IMR-90 (cell line): Measurements from ENCODE around the gene HMCN1. TPM values are rescaled to one million over a fixed set of nuclear protein-coding genes. Genes with fewer than 3 reads are reported as not detected.
A peak's percentile ranks its signal among the peaks of the same experiment; 100 is the strongest.

Experiments
- ATAC-seq: fragments of 200-7000 bp; cut with Tn5 transposase; 2 replicates; pipeline ENCODE4 v1.9.1; 2020; ENCODE audit warnings: low read depth, mild to moderate bottlenecking, moderate library complexity
- BruUV-seq: library from RNA; stranded (reverse); fragments of 400-500 nt; replicated peaks from 2 replicates; lab custom pipeline; 2021; lab: Mats Ljungman, UMichigan
- CTCF ChIA-PET: fragments of 300-600 bp; formaldehyde crosslinking; extraction: SDS; loops from one replicate; lab custom pipeline; 2021; ENCODE audit warnings: antibody characterized with exemption; lab: Yijun Ruan, JAX
- POLR2A ChIA-PET: fragments of 300-600 bp; sonication (Branson Sonifier 250); formaldehyde crosslinking; loops from one replicate; lab custom pipeline; 2022; ENCODE audit warnings: antibody characterized with exemption; ENCODE audit not compliant: unreplicated experiment; lab: Charles Lee
- DNase-seq: peaks from one replicate; pipeline ENCODE4 v3.0.0; 2013
- H2AFZ ChIP-seq: replicated peaks from 2 replicates; pipeline ENCODE3; 2013; ENCODE audit warnings: low read length, mild to moderate bottlenecking; ENCODE audit not compliant: poor library complexity
- H2AK5ac ChIP-seq: 2 replicates; pipeline ENCODE4 v1.6.1; 2013; ENCODE audit warnings: low read depth, low read length, inconsistent platforms
- H2AK9ac ChIP-seq: replicated peaks from 2 replicates; pipeline ENCODE3; 2013; ENCODE audit warnings: mild to moderate bottlenecking, low read depth, low read length, moderate library complexity; ENCODE audit not compliant: poor library complexity
- H2BK120ac ChIP-seq: 2 replicates; pipeline ENCODE4 v1.6.1; 2013; ENCODE audit warnings: low read depth, low read length, inconsistent platforms
- H2BK15ac ChIP-seq: 3 replicates; pipeline ENCODE4 v1.6.1; 2013; ENCODE audit warnings: low read depth, low read length, inconsistent platforms
- H2BK20ac ChIP-seq: 2 replicates; pipeline ENCODE4 v1.6.1; 2013; ENCODE audit warnings: low read depth, mild to moderate bottlenecking, inconsistent platforms, low read length, moderate library complexity
- H2BK5ac ChIP-seq: 2 replicates; pipeline ENCODE4 v1.6.1; 2013; ENCODE audit warnings: mild to moderate bottlenecking, low read depth, low read length, inconsistent platforms; ENCODE audit not compliant: poor library complexity, severe bottlenecking
- H3K14ac ChIP-seq: replicated peaks from 2 replicates; pipeline ENCODE4 v1.6.1; 2013; ENCODE audit warnings: low read depth, low read length, inconsistent platforms
- H3K18ac ChIP-seq: 2 replicates; pipeline ENCODE4 v1.6.1; 2013; ENCODE audit warnings: low read depth, low read length, control low read depth
- H3K23ac ChIP-seq: 2 replicates; pipeline ENCODE4 v1.6.1; 2013; ENCODE audit warnings: low read depth, low read length, inconsistent platforms
- H3K27ac ChIP-seq: 2 replicates; pipeline ENCODE4 v1.5.1; 2013; ENCODE audit warnings: mild to moderate bottlenecking, control low read depth, low read length; ENCODE audit not compliant: insufficient read depth
- H3K27me3 ChIP-seq: 2 replicates; pipeline ENCODE4 v1.6.1; 2013; ENCODE audit warnings: low read length; ENCODE audit not compliant: control insufficient read depth, insufficient read depth
- H3K36me3 ChIP-seq: 2 replicates; pipeline ENCODE4 v1.6.1; 2013; ENCODE audit warnings: low read length, mixed read lengths; ENCODE audit not compliant: control insufficient read depth, insufficient read depth
- H3K4ac ChIP-seq: 2 replicates; pipeline ENCODE4 v1.6.1; 2013; ENCODE audit warnings: low read depth, low read length, inconsistent platforms
- H3K4me1 ChIP-seq: 2 replicates; pipeline ENCODE4 v1.6.1; 2013; ENCODE audit warnings: low read length, mixed read lengths; ENCODE audit not compliant: control insufficient read depth, insufficient read depth
- H3K4me2 ChIP-seq: 2 replicates; pipeline ENCODE4 v1.6.1; 2013; ENCODE audit warnings: low read depth, mild to moderate bottlenecking, control low read depth, low read length, moderate library complexity
- H3K4me3 ChIP-seq: 2 replicates; pipeline ENCODE4 v1.5.1; 2013; ENCODE audit warnings: low read depth, mild to moderate bottlenecking, control low read depth, low read length, moderate library complexity; ENCODE audit not compliant: insufficient read depth
- H3K56ac ChIP-seq: 2 replicates; pipeline ENCODE4 v1.6.1; 2013; ENCODE audit warnings: low read length, inconsistent platforms; ENCODE audit not compliant: insufficient read depth; ENCODE audit errors: extremely low read depth
- H3K79me1 ChIP-seq, 2 experiments: 2 replicates each; pipeline ENCODE4 v1.6.1; 2013; ENCODE audit warnings: low read length in 2 of 2, inconsistent platforms in 1 of 2, low read depth in 1 of 2
- H3K9ac ChIP-seq: 2 replicates; pipeline ENCODE4 v1.6.1; 2013; ENCODE audit warnings: low read depth, low read length, control low read depth
- H3K9me1 ChIP-seq: 2 replicates; pipeline ENCODE4 v1.6.1; 2013; ENCODE audit warnings: low read length, inconsistent platforms; ENCODE audit not compliant: insufficient read depth
- H3K9me3 ChIP-seq: 2 replicates; pipeline ENCODE4 v1.6.1; 2013; ENCODE audit warnings: low read length; ENCODE audit not compliant: control insufficient read depth, insufficient read depth
- H4K20me1 ChIP-seq: 2 replicates; pipeline ENCODE4 v1.6.1; 2013; ENCODE audit warnings: low read length, inconsistent platforms; ENCODE audit not compliant: insufficient read depth
- H4K5ac ChIP-seq: 2 replicates; pipeline ENCODE4 v1.6.1; 2013; ENCODE audit warnings: mild to moderate bottlenecking, low read depth, low read length, control low read depth
- H4K8ac ChIP-seq, 2 experiments: 2 replicates each; pipeline ENCODE4 v1.6.1; 2013; ENCODE audit warnings: low read depth in 2 of 2, low read length in 2 of 2, control low read depth in 1 of 2, inconsistent platforms in 1 of 2
- H4K91ac ChIP-seq: 2 replicates; pipeline ENCODE4 v1.6.1; 2013; ENCODE audit warnings: low read depth, low read length, inconsistent platforms; ENCODE audit not compliant: insufficient read depth
- ELK1 ChIP-seq: fragments of 150-350 bp; IDR thresholded peaks from 2 replicates; pipeline ENCODE4 v1.6.1; 2016; ENCODE audit warnings: low read depth, mild to moderate bottlenecking, low read length, moderate library complexity, borderline replicate concordance
- POLR2A ChIP-seq: IDR thresholded peaks from 2 replicates; pipeline ENCODE4 v1.6.1; 2012; ENCODE audit warnings: mild to moderate bottlenecking, low read depth, low read length
- SMC3 ChIP-seq: fragments of 150-350 bp; IDR thresholded peaks from 2 replicates; pipeline ENCODE4 v1.6.1; 2016; ENCODE audit warnings: low read depth, mild to moderate bottlenecking, antibody characterized with exemption, low read length, moderate library complexity
- WGBS, 2 experiments: methylation state at CpG; one replicate each; pipeline versions ENCODE4 v1.1.5 to v1.1.7; 2013; ENCODE audit warnings: missing lambda C conversion rate in 2 of 2; ENCODE audit not compliant: insufficient read length in 1 of 2; ENCODE audit errors: extremely low coverage in 2 of 2; 5-methylcytosine and 5-hydroxymethylcytosine counted together
- dilution Hi-C: fragments of 300-500 bp; cut with HindIII; formaldehyde crosslinking; loops from one replicate; pipeline ENCODE4 v1.14.3; 2018; ENCODE audit warnings: low sequenced_read_pairs; ENCODE audit not compliant: unreplicated experiment
- in situ Hi-C: fragments of 300-500 bp; cut with MboI; formaldehyde crosslinking; loops from 3 replicates; pipeline ENCODE4 v1.14.3; 2019; ENCODE audit warnings: low sequenced_read_pairs, inconsistent platforms, mixed read lengths
- intact Hi-C: fragments of 100-400 bp; cut with micrococcal nuclease; formaldehyde crosslinking; loops from 2 replicates; pipeline ENCODE4 v1.10.0; 2022
- polyA plus RNA-seq, 3 experiments: library from polyadenylated mRNA; depleted of rRNA; stranded (reverse); fragments of >200 nt; gene quantifications; 2 replicates each; pipeline ENCODE4 v1.2.3, GENCODE V29; 2012; ENCODE audit warnings: low replicate concordance in 1 of 3
- total RNA-seq: library from RNA; depleted of rRNA; stranded (reverse); fragments of >200 nt; gene quantifications from 2 replicates; pipeline ENCODE4 v1.2.3, GENCODE V29; 2012
- TF ChIP-seq, protein P1 (sequence below): fragments of 150-350 bp; IDR thresholded peaks from 2 replicates; pipeline ENCODE4 v1.6.1; 2017; ENCODE audit warnings: mild to moderate bottlenecking, antibody characterized with exemption, low read length, low read depth

Gene HMCN1
- total and polyA plus RNA-seq, 2 of the 4 experiments (the other 2 are of a cell fraction) = 6.1 to 11.7 TPM

GRCh38 chr1:185960422-185961321 is 226.5 kb downstream of the HMCN1 start:
- in situ Hi-C loops = no loop called here
- BruUV-seq = no TSS peak
- Histone ChIP-seq H3K14ac (no peak overlapping the region), H4K8ac (peak overlapping the region in 1 of 2 experiments; percentile 8; a peak in 1 of 4 replicates), H3K4me2 (no peak overlapping the region), H3K79me1 (no peaks in the 10 kb centered on the region), H2AK5ac (no peak overlapping the region), H3K9me3 (no peaks in the 10 kb centered on the region), H4K91ac (no peak overlapping the region), H2BK120ac (peak overlapping the region; percentile 42; the same call in 1 of the 2 replicates), H4K20me1 (no peaks in the 10 kb centered on the region), H2BK20ac (peak overlapping the region; percentile 56; the same call in 1 of the 2 replicates), H3K56ac (no peak overlapping the region), H4K5ac (no peak overlapping the region), H3K27me3 (no peaks in the 10 kb centered on the region), H3K36me3 (no peaks in the 10 kb centered on the region), H3K9me1 (no peaks in the 10 kb centered on the region), H2AFZ (no peak overlapping the region), H2AK9ac (no peak overlapping the region), H3K4ac (peak overlapping the region; percentile 28; the same call in 1 of the 2 replicates), H3K18ac (0 out of 2 replicates have a peak overlapping the region, but pooled peaks have one; percentile 56), H2BK5ac (no peak overlapping the region), H3K27ac (no peak overlapping the region), H2BK15ac (no peak overlapping the region), H3K9ac (no peak overlapping the region), H3K4me3 (no peak overlapping the region), H3K23ac (no peak overlapping the region), H3K4me1 (peaks cover 6% of the 10 kb centered on the region)
- dilution Hi-C loops = no loop called here
- ChIA-PET POLR2A (no interaction called here), CTCF (no interaction called here)
- DNase-seq (peak; percentile 7), ATAC-seq (no peak)
- TF ChIP-seq POLR2A (no peak), ELK1 (no peak), SMC3 (no peak)
- TF ChIP-seq, protein P1, sequence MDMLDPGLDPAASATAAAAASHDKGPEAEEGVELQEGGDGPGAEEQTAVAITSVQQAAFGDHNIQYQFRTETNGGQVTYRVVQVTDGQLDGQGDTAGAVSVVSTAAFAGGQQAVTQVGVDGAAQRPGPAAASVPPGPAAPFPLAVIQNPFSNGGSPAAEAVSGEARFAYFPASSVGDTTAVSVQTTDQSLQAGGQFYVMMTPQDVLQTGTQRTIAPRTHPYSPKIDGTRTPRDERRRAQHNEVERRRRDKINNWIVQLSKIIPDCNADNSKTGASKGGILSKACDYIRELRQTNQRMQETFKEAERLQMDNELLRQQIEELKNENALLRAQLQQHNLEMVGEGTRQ = no peak
- 80% methylated on average over 1 of the region's 5 CpGs; no CpG with 5 or more reads in 1 of the 2 experiments for WGBS, 2 experiments
- intact Hi-C loops = loop anchor here (10.0 kb wide), 1 partner anchor 146 kb away; no protein-coding TSS in a partner anchor
